B cell (primary cell): Measurements from ENCODE around the gene LHX4. TPM values are rescaled to one million over a fixed set of nuclear protein-coding genes. Genes with fewer than 3 reads are reported as not detected.

Experiments used
- ATAC-seq: fragments of 200-7000 bp; cut with Tn5 transposase; one replicate; pipeline ENCODE4 v1.10.0; 2021; ENCODE audit warnings: low read depth, mild to moderate bottlenecking, moderate number of reproducible peaks, moderate library complexity
- CTCF ChIA-PET: fragments of 350-600 bp; sonication (Branson Sonifier 250); formaldehyde crosslinking; loops from one replicate; lab custom pipeline; 2021; ENCODE audit warnings: antibody characterized with exemption, inconsistent platforms; lab: Charles Lee
- POLR2A ChIA-PET: fragments of 350-600 bp; sonication (Branson Sonifier 250); formaldehyde crosslinking; loops from one replicate; lab custom pipeline; 2021; ENCODE audit warnings: antibody characterized with exemption; lab: Charles Lee
- DNase-seq: peaks from one replicate; pipeline ENCODE4 v3.0.0; 2013
- H2AFZ ChIP-seq: 2 replicates; pipeline ENCODE4 v1.6.1; 2012; ENCODE audit warnings: mild to moderate bottlenecking, low read depth, low read length; ENCODE audit not compliant: insufficient read depth, poor library complexity, severe bottlenecking
- H3K27ac ChIP-seq, 2 donors: 1 replicate in 1 of 2; 2 replicates in 1 of 2; pipeline ENCODE4 v1.5.1; 2012 to 2013; ENCODE audit warnings: low read length in 2 of 2, mild to moderate bottlenecking in 2 of 2, moderate library complexity in 1 of 2
- H3K27me3 ChIP-seq, 4 experiments: fragments of 200-600 bp in 1 of 4; sonication (generic) in 1 of 4; replicated peaks in 1 of 4; 1 replicate in 2 of 4; 2 replicates in 2 of 4; pipeline versions ENCODE4 v1.6.1 to v1.7.0; 2013 to 2016; ENCODE audit warnings: low read length in 3 of 4, mild to moderate bottlenecking in 2 of 4, mixed read lengths in 1 of 4, moderate library complexity in 1 of 4; ENCODE audit not compliant: insufficient read depth in 4 of 4, control insufficient read depth in 3 of 4; ENCODE audit errors: control extremely low read depth in 1 of 4
- H3K36me3 ChIP-seq, 2 experiments: replicated peaks in 1 of 2; 1 replicate in 1 of 2; 2 replicates in 1 of 2; pipeline versions ENCODE4 v1.6.1 to v1.7.1; 2013; ENCODE audit warnings: low read length in 1 of 2; ENCODE audit not compliant: insufficient read depth in 2 of 2, control insufficient read depth in 1 of 2; ENCODE audit errors: control extremely low read depth in 1 of 2, extremely low read depth in 1 of 2
- H3K4me1 ChIP-seq, 2 donors: fragments of 200-600 bp in 1 of 2; sonication (generic) in 1 of 2; 1 replicate in 1 of 2; 2 replicates in 1 of 2; pipeline versions ENCODE4 v1.5.1 to v1.6.1; 2013 to 2017; ENCODE audit warnings: low read length in 2 of 2; ENCODE audit not compliant: control insufficient read depth in 2 of 2, insufficient read depth in 2 of 2
- H3K4me2 ChIP-seq: replicated peaks from 2 replicates; pipeline ENCODE3; 2012; ENCODE audit warnings: mild to moderate bottlenecking, low read depth, low read length; ENCODE audit not compliant: poor library complexity, severe bottlenecking
- H3K4me3 ChIP-seq, 5 experiments: fragments of 200-600 bp in 1 of 5; sonication (generic) in 1 of 5; 1 replicate in 3 of 5; 2 replicates in 2 of 5; pipeline versions ENCODE4 v1.5.1 to v1.7.0; 2011 to 2016; ENCODE audit warnings: low read length in 4 of 5, mild to moderate bottlenecking in 4 of 5, low read depth in 2 of 5, control low read depth in 1 of 5, moderate library complexity in 1 of 5; ENCODE audit not compliant: insufficient read depth in 1 of 5; ENCODE audit errors: control extremely low read depth in 1 of 5, extremely low read depth in 1 of 5
- H3K79me2 ChIP-seq: fragments of 200-600 bp; sonication (generic); one replicate; pipeline ENCODE4 v1.6.0; 2016; ENCODE audit warnings: low read length; ENCODE audit not compliant: control insufficient read depth, insufficient read depth
- H3K9ac ChIP-seq: fragments of 200-600 bp; sonication (generic); 2 replicates; pipeline ENCODE4 v1.6.1; 2017; ENCODE audit warnings: mild to moderate bottlenecking, low read length, moderate library complexity
- H3K9me3 ChIP-seq, 3 donors: one replicate each; pipeline versions ENCODE4 v1.6.1 to v1.7.1; 2013; ENCODE audit warnings: low read length in 2 of 3; ENCODE audit not compliant: control insufficient read depth in 2 of 3, insufficient read depth in 1 of 3; ENCODE audit errors: control extremely low read depth in 1 of 3
- H4K20me1 ChIP-seq: 2 replicates; pipeline ENCODE4 v1.6.0; 2012; ENCODE audit warnings: mild to moderate bottlenecking, low read length; ENCODE audit not compliant: insufficient read depth, control insufficient read depth, poor library complexity, severe bottlenecking
- H3K27ac Mint-ChIP-seq: one replicate; pipeline ENCODE4 v1.8.0; 2021; ENCODE audit warnings: mixed read lengths
- H3K27me3 Mint-ChIP-seq: one replicate; pipeline ENCODE4 v1.8.0; 2021; ENCODE audit warnings: mixed read lengths
- H3K4me1 Mint-ChIP-seq: one replicate; pipeline ENCODE4 v1.8.0; 2021; ENCODE audit warnings: mixed read lengths
- H3K4me3 Mint-ChIP-seq: one replicate; pipeline ENCODE4 v1.8.0; 2021; ENCODE audit warnings: mixed read lengths
- H3K9me3 Mint-ChIP-seq: one replicate; pipeline ENCODE4 v1.8.0; 2022; ENCODE audit warnings: mixed read lengths; ENCODE audit not compliant: insufficient read depth
- CTCF ChIP-seq: fragments of 200-600 bp; IDR thresholded peaks from one replicate; pipeline ENCODE4 v1.8.0; 2022; ENCODE audit warnings: antibody characterized with exemption, mild to moderate bottlenecking
- EZH2 ChIP-seq: IDR thresholded peaks from 2 replicates; pipeline ENCODE4 v1.6.1; 2012; ENCODE audit warnings: borderline replicate concordance, low read depth, mild to moderate bottlenecking, moderate library complexity, low read length; ENCODE audit not compliant: insufficient read depth, poor library complexity, severe bottlenecking
- WGBS: methylation state at CpG from one replicate; pipeline ENCODE4 v1.1.5; 2013; ENCODE audit warnings: missing lambda C conversion rate; ENCODE audit not compliant: insufficient coverage; 5-methylcytosine and 5-hydroxymethylcytosine counted together
- intact Hi-C: fragments of 100-400 bp; cut with micrococcal nuclease; formaldehyde crosslinking; loops from one replicate; pipeline ENCODE4 v1.10.0; 2022
- polyA plus RNA-seq: library from polyadenylated mRNA; depleted of rRNA; stranded (reverse); fragments of >200 nt; gene quantifications from 2 replicates; pipeline ENCODE4 v1.2.3, GENCODE V29; 2012
- total RNA-seq, 2 donors: library from RNA; stranded (reverse); fragments of 120-200 nt in 1 of 2; gene quantifications; 1 replicate in 1 of 2; 2 replicates in 1 of 2; pipeline versions ENCODE4 v1.2.3 to v1.2.4, GENCODE V29; 2013 to 2022

The LHX4 gene
- total and polyA plus RNA-seq, 2 donors (not counting 1 experiment from before 2014, with no cell fraction given), result not detected

- H3K4me1 ChIP-seq, result no peaks in the 10 kb centered on the region
- TF ChIP-seq CTCF, result no peak
- TF ChIP-seq EZH2, result no peak
- H3K9ac ChIP-seq, result no peak overlapping the region
- H3K9me3 ChIP-seq, result no peaks in the 10 kb centered on the region
- no peak overlapping the region for H3K4me3 ChIP-seq
- intact Hi-C loops, result no loop called here
- Mint-ChIP-seq H3K4me3 (no peak overlapping the region), H3K9me3 (no peaks in the 10 kb centered on the region), H3K27me3 (no peaks in the 10 kb centered on the region), H3K4me1 (no peaks in the 10 kb centered on the region), H3K27ac (no peak overlapping the region)
- no peak overlapping the region for H2AFZ ChIP-seq
- no peaks in the 10 kb centered on the region for H4K20me1 ChIP-seq
- ChIA-PET CTCF (no interaction called here), POLR2A (no interaction called here)
- DNase-seq (no peak), ATAC-seq (no peak)
- no peak overlapping the region for H3K27ac ChIP-seq
- H3K27me3 ChIP-seq, result no peaks in the 10 kb centered on the region
- 96% methylated on average over 10 of the region's 10 CpGs for WGBS
- H3K4me2 ChIP-seq, result no peak overlapping the region
- no peaks in the 10 kb centered on the region for H3K79me2 ChIP-seq
- H3K36me3 ChIP-seq, result peaks cover 0 to 9% of the 10 kb centered on the region in 2 experiments
Observed at GRCh38 chr1:180183426-180183825, 46.6 kb upstream of the LHX4 start.

- no peaks in the 10 kb centered on the region for H3K79me2 ChIP-seq
- ChIA-PET CTCF (no interaction called here), POLR2A (no interaction called here)
- H3K27ac ChIP-seq, result no peak overlapping the region
- no peaks in the 10 kb centered on the region for H3K27me3 ChIP-seq
- no peaks in the 10 kb centered on the region for H3K4me1 ChIP-seq
- no peaks in the 10 kb centered on the region for H3K9me3 Mint-ChIP-seq
- no peaks in the 10 kb centered on the region for H4K20me1 ChIP-seq
- no peak overlapping the region for H3K4me2 ChIP-seq
- H2AFZ ChIP-seq, result no peak overlapping the region
- 98% methylated on average over 7 of the region's 9 CpGs for WGBS
- TF ChIP-seq CTCF, result no peak
- TF ChIP-seq EZH2, result no peak
- no peak overlapping the region for H3K4me3 Mint-ChIP-seq
- no peak overlapping the region for H3K9ac ChIP-seq
- H3K27me3 Mint-ChIP-seq, result no peaks in the 10 kb centered on the region
- ATAC-seq, result no peak
- H3K4me1 Mint-ChIP-seq, result no peaks in the 10 kb centered on the region
- no peak overlapping the region for H3K4me3 ChIP-seq
- intact Hi-C loops, result no loop called here
- DNase-seq, result no peak
- no peak overlapping the region for H3K27ac Mint-ChIP-seq
- H3K36me3 ChIP-seq, result peaks cover 0 to 12% of the 10 kb centered on the region in 2 experiments
- no peaks in the 10 kb centered on the region for H3K9me3 ChIP-seq
Observed at GRCh38 chr1:180184041-180184440, 46.0 kb upstream of the LHX4 start.
